ENCODE data around the gene SMYD4.

SMYD4 gene

GRCh38 chr17:1735418-1735817, 94.3 kb downstream of the SMYD4 start:
- no peak overlapping the region for H3K4me3 ChIP-seq (ENCODE audit: low read depth, low read length)

- no peak overlapping the region for H3K4me3 ChIP-seq (ENCODE audit: low read depth, low read length)
Observed at GRCh38 chr17:1733759-1734158, 95.9 kb downstream of the SMYD4 start.

- H3K4me3 ChIP-seq (ENCODE audit: low read depth, low read length): no peak overlapping the region
Observed at GRCh38 chr17:1732833-1733321, 96.8 kb downstream of the SMYD4 start.

- H3K4me3 ChIP-seq (ENCODE audit: low read depth, low read length): no peak overlapping the region
Observed at GRCh38 chr17:1732241-1732832, 97.4 kb downstream of the SMYD4 start.

GRCh38 chr17:1731194-1731506, 98.6 kb downstream of the SMYD4 start:
- no peak overlapping the region for H3K4me3 ChIP-seq (ENCODE audit: low read depth, low read length)

GRCh38 chr17:1730326-1731193, 99.1 kb downstream of the SMYD4 start:
- H3K4me3 ChIP-seq (ENCODE audit: low read depth, low read length): no peak overlapping the region

- no peak overlapping the region for H3K4me3 ChIP-seq (ENCODE audit: low read depth, low read length)
Observed at GRCh38 chr17:1729966-1730325, 99.8 kb downstream of the SMYD4 start.

Measured in iPS-11a (cell line).